Panc1 (cell line): ENCODE data around the gene NPAS1.
A peak's percentile ranks its signal among the peaks of the same experiment; 100 is the strongest.

ENCODE experiments used
- POLR2AphosphoS5 ChIP-seq: IDR thresholded peaks from 2 replicates; pipeline ENCODE4 v1.6.1; 2012; ENCODE audit warnings: mild to moderate bottlenecking, low read depth, low read length, moderate library complexity
- TF ChIP-seq, protein P1 (sequence below): fragments of 450-650 bp; IDR thresholded peaks from 2 replicates; pipeline ENCODE4 v1.5.1; 2017; ENCODE audit warnings: mild to moderate bottlenecking

DNA sequence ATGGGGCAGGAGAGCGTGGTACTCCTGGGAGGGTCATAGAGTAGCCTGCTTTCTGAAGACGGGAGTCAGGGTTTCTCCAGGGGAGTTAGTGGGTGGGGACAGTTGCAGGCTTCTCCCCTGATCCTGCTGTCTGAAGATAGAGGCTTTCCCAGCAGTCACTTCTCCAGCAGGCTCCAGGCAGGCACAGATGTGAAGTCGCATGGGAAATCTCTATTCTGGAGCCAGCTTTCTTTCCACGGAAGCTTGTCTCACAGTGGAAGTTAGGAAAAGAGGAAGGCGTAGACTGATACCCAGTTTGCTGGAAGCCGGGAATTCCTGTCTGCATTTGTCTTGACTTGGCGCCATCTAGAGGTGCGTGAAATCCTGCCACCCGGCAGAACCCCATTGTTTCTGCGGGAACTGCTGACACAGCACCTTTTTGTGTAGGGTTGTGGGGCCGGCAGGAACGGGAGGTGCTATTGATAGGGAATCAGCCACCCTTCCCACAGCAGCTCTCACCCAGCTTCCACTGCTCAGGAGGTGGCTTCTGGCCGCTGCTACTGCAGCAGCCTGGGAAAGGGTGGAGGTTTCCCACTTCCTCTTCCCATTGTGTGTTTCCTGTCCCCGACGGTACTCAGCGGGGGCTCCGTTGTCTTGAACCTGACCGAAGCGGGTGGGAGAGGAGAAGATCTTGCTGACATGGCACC lies 28.5 kb upstream of the NPAS1 start:
- TF ChIP-seq, protein P1, sequence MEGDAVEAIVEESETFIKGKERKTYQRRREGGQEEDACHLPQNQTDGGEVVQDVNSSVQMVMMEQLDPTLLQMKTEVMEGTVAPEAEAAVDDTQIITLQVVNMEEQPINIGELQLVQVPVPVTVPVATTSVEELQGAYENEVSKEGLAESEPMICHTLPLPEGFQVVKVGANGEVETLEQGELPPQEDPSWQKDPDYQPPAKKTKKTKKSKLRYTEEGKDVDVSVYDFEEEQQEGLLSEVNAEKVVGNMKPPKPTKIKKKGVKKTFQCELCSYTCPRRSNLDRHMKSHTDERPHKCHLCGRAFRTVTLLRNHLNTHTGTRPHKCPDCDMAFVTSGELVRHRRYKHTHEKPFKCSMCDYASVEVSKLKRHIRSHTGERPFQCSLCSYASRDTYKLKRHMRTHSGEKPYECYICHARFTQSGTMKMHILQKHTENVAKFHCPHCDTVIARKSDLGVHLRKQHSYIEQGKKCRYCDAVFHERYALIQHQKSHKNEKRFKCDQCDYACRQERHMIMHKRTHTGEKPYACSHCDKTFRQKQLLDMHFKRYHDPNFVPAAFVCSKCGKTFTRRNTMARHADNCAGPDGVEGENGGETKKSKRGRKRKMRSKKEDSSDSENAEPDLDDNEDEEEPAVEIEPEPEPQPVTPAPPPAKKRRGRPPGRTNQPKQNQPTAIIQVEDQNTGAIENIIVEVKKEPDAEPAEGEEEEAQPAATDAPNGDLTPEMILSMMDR: peak; percentile 81; the same call in 1 of the 2 replicates
- no peak for TF ChIP-seq POLR2AphosphoS5
